Parathyroid adenoma (tissue), 2 donors: Measurements from ENCODE around the gene RALGDS.

Experiments
- H2AFZ ChIP-seq: fragments of 300-600 bp; sonication (generic); one replicate; pipeline ENCODE4 v1.7.0; 2017; ENCODE audit warnings: antibody characterized with exemption, mild to moderate bottlenecking
- H3K27ac ChIP-seq: fragments of 300-600 bp; sonication (generic); one replicate; pipeline ENCODE4 v1.7.0; 2017
- H3K27me3 ChIP-seq: fragments of 300-600 bp; sonication (generic); one replicate; pipeline ENCODE4 v1.7.0; 2017; ENCODE audit warnings: low read length; ENCODE audit not compliant: control insufficient read depth, insufficient read depth
- H3K36me3 ChIP-seq: fragments of 300-600 bp; sonication (generic); one replicate; pipeline ENCODE4 v1.7.0; 2017; ENCODE audit warnings: low read length; ENCODE audit not compliant: control insufficient read depth, insufficient read depth
- H3K4me1 ChIP-seq: fragments of 300-600 bp; sonication (generic); one replicate; pipeline ENCODE4 v1.7.0; 2017; ENCODE audit warnings: control low read depth
- H3K4me2 ChIP-seq: fragments of 300-600 bp; sonication (generic); one replicate; pipeline ENCODE4 v1.7.0; 2017; ENCODE audit warnings: low read length
- H3K4me3 ChIP-seq: fragments of 300-600 bp; sonication (generic); one replicate; pipeline ENCODE4 v1.7.0; 2017; ENCODE audit warnings: low read depth, low read length
- H3K79me2 ChIP-seq: fragments of 300-600 bp; sonication (generic); one replicate; pipeline ENCODE4 v1.7.0; 2017; ENCODE audit warnings: control low read depth
- H3K9ac ChIP-seq: fragments of 300-600 bp; sonication (generic); one replicate; pipeline ENCODE4 v1.7.0; 2017; ENCODE audit warnings: mild to moderate bottlenecking
- H3K9me3 ChIP-seq: fragments of 300-600 bp; sonication (generic); one replicate; pipeline ENCODE4 v1.7.0; 2017; ENCODE audit warnings: low read length; ENCODE audit not compliant: control insufficient read depth
- TF ChIP-seq, protein P1 (sequence below): fragments of 300-600 bp; sonication (generic); IDR thresholded peaks from one replicate; pipeline ENCODE4 v1.7.0; 2017; ENCODE audit warnings: antibody characterized with exemption, mild to moderate bottlenecking
- donor health status: primary hyperparathyroidism.

Gene RALGDS

DNA sequence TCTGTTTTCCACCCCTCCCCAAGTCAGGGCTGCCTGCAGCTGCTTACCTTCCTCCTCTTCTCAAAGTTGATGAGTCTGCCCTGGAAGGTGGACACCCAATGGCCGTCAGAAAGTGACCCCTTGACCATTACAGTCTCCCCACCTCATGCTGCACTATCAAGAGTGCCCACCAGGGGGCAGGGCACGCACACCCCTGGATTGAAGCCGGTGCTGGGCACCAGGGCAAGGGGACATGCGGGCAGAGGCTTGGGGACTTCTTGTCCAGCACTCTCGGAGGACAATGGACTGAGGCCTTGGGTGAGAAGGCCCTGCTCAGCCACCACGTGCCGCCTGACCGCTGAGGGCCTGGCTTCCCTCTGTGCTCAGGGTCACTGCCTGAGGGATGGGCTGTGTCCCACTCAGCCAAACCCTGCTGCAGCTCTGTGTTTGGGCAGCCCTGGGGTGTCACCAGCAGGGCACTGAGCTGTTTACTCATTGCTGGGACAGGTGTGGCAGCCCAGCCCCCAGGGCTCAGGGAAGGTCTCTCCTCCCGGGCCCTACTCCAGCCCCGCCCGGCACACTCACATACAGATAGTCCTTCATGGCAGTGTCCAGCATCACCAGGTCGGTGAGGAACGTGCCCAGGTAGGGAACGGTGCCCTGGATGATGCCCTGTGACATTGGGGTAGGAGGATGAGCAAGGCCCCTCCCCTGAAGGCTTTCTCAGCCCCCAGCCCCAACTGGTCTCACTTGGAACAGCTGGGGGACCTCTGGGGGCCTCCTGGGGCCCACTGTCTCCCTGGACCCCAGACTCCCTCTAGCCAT lies 17.7 kb downstream of the RALGDS start:
- Histone ChIP-seq H3K9ac (no peak overlapping the region), H3K9me3 (no peaks in the 10 kb centered on the region), H3K27ac (no peak overlapping the region), H3K27me3 (no peaks in the 10 kb centered on the region), H3K79me2 (no peaks in the 10 kb centered on the region), H3K4me2 (no peak overlapping the region), H3K36me3 (no peaks in the 10 kb centered on the region), H3K4me3 (no peak overlapping the region), H3K4me1 (no peaks in the 10 kb centered on the region), H2AFZ (no peak overlapping the region)
- TF ChIP-seq, protein P1, sequence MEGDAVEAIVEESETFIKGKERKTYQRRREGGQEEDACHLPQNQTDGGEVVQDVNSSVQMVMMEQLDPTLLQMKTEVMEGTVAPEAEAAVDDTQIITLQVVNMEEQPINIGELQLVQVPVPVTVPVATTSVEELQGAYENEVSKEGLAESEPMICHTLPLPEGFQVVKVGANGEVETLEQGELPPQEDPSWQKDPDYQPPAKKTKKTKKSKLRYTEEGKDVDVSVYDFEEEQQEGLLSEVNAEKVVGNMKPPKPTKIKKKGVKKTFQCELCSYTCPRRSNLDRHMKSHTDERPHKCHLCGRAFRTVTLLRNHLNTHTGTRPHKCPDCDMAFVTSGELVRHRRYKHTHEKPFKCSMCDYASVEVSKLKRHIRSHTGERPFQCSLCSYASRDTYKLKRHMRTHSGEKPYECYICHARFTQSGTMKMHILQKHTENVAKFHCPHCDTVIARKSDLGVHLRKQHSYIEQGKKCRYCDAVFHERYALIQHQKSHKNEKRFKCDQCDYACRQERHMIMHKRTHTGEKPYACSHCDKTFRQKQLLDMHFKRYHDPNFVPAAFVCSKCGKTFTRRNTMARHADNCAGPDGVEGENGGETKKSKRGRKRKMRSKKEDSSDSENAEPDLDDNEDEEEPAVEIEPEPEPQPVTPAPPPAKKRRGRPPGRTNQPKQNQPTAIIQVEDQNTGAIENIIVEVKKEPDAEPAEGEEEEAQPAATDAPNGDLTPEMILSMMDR, result peak; percentile 94

DNA sequence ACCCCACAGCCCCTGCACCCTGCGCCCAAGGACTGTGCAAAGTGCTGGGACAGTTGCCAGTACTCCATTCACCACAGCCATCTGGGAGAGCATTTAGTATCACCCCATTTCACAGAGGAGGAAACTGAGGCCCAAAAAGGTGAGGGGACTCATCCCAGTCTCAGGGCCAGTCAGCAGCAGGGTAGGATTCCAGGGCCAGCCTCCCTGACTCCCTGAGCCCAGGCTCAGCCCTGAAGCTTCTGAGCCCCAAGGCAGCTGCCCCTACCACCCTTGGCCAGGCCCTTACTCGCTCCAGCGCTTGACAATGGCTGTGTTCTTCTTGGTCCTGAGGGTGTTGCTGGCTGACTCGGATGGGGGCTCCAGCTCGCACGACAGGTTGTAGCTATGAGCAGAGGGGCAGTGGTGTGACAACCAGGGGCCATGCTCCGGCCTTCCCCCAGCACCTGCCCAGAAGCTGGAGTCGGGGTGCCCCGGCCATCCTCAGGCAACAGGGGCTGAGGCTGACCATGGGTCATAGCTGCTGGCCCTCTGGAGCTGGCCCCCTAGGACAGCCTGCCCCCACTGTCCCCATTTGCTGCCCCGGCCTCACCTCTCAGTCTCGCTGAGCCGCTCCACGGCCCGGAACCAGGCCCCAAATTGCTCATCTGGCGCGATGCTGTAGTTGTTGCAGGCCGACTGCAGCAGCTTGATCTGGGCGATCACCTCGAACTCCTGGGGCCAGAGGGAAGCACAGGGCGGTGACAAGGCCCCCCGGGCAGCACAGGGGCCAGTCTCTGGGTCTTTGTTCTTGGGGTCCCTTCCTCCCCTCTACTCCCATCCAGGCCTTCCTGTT lies 18.6 kb downstream of the RALGDS start:
- TF ChIP-seq, protein P1, result no peak
- Histone ChIP-seq H3K36me3 (no peaks in the 10 kb centered on the region), H3K4me3 (no peak overlapping the region)

DNA sequence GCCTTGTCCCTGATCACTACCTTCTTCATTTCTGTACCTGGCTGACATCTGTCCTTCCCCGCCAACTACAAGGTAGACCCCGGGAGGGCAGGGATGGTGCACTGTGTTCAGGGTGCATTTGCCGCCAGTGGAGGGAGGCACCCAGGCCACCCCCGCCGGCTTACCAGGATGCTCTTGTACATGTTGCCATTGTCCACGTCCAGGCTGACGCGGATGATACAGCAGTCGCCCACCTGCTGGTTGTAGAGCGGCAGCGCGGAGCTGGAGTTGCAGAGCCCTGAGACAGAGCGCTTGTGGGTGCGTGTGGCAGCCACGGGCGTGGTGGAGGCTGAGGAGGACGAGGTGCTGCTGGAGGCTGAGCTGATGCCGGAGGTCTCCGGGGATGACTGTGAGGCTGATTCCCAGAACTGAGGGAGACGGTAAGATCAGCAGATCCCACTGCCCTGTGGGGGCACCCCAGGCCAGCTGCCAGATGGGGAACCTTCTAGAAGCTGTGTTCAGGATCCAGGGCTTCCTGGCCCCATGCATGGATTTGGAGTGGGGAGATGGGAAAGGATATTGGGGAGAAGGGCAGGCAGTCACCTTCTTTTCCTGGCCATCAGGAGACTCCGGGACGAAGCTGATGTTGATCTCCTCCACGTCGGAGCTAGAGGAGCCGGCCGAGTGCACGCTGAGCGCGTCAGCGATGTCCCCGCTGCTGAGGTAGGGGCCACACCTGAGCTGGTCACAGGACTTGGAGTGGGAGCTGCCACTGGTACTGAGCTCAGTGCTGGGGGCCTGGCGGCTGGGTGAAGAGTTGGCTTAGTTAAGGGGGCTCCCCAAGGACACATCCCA lies 19.5 kb downstream of the RALGDS start:
- TF ChIP-seq, protein P1, result no peak
- H3K27me3 ChIP-seq, result no peaks in the 10 kb centered on the region
- H2AFZ ChIP-seq, result no peak overlapping the region
- H3K9ac ChIP-seq, result no peak overlapping the region
- H3K27ac ChIP-seq, result no peak overlapping the region
- H3K4me1 ChIP-seq, result no peaks in the 10 kb centered on the region
- no peak overlapping the region for H3K4me3 ChIP-seq
- H3K79me2 ChIP-seq, result no peaks in the 10 kb centered on the region
- H3K36me3 ChIP-seq, result no peaks in the 10 kb centered on the region
- no peak overlapping the region for H3K4me2 ChIP-seq
- H3K9me3 ChIP-seq, result no peaks in the 10 kb centered on the region

More for the DNA sequence above, 18.6 kb downstream of the RALGDS start:
- Histone ChIP-seq H3K9me3 (no peaks in the 10 kb centered on the region), H3K4me1 (no peaks in the 10 kb centered on the region), H3K27ac (no peak overlapping the region), H3K4me2 (no peak overlapping the region), H3K79me2 (no peaks in the 10 kb centered on the region), H3K9ac (no peak overlapping the region), H3K27me3 (no peaks in the 10 kb centered on the region), H2AFZ (no peak overlapping the region)

GRCh38 chr9:133100506-133101355 lies 20.3 kb downstream of the RALGDS start:
- H3K27ac ChIP-seq, result no peak overlapping the region
- H3K36me3 ChIP-seq, result no peaks in the 10 kb centered on the region
- H3K27me3 ChIP-seq, result no peaks in the 10 kb centered on the region
- H3K4me2 ChIP-seq, result no peak overlapping the region
- no peak overlapping the region for H3K9ac ChIP-seq
- H3K4me3 ChIP-seq, result no peak overlapping the region
- TF ChIP-seq, protein P1, result no peak
- H3K79me2 ChIP-seq, result no peaks in the 10 kb centered on the region
- no peaks in the 10 kb centered on the region for H3K4me1 ChIP-seq
- peaks cover 4% of the 10 kb centered on the region for H3K9me3 ChIP-seq
- no peak overlapping the region for H2AFZ ChIP-seq
